NCI-H2227 (cell line): Measurements from ENCODE around the gene NEK7.

Experiments
- DNase-seq: peaks from one replicate; lab custom pipeline; 2025; ENCODE audit not compliant: unreplicated experiment; lab: John Stamatoyannopoulos, UW

NEK7 gene

GRCh38 chr1:198333744-198334143, 176.9 kb downstream of the NEK7 start:
- no peak for DNase-seq

GRCh38 chr1:198335663-198336062, 178.9 kb downstream of the NEK7 start:
- no peak for DNase-seq

DNA sequence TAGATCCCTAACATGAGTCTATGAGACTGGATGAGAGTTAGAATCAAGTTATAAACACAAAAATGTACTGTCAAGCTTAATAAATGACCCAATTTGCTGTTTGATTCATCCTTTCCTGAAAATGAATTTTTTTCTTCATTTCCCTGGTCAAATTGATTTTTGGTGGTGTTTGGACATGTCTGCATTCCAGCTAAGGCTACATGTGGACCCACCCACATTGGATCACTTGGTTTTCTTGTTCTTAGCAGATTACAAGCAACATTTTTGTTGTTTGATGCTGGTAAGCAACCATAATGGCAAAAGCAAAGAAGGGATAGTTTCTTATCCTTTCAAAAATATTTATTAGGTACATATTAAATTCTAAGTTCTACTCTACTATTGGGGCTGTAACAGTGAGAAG, 181.1 kb downstream of the NEK7 start:
- no peak for DNase-seq

DNA sequence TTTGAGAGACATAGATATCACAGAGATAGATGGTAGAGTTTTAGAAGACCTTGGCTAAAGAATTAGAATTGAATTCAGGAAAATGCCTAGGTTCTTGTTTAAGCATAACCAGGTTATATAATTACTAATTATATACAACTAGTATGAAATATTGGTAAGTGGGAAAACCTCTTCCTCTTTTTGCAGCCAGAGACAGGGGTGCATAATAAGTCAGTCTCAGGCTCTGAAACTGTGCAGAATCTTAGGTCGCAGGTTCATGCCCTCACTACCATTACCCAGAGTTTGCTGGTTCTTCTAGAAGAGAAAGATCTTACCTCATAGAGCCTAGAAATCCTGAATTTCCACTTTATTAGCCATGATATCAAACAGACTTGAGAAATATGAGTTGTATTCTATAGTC, 183.3 kb downstream of the NEK7 start:
- DNase-seq: no peak

DNA sequence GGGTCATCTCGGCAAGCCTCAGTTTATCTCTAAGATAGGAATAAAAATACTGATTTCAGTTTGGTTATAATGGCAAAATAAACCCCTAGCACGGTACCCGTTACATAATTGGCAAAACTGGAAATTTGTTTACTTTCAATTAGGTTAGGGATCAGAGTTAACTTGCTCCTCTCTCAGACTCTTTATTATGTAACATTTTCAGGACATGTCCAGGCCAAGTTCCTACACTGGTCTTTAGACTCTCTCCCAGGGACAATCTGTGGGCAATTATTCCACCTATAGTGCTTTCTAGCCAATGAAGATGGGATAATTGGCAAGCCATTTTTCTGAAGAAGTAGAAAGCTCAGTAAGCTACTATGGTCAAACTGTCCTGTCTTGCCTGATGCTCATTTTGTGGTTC, 189.4 kb downstream of the NEK7 start:
- no peak for DNase-seq

DNA sequence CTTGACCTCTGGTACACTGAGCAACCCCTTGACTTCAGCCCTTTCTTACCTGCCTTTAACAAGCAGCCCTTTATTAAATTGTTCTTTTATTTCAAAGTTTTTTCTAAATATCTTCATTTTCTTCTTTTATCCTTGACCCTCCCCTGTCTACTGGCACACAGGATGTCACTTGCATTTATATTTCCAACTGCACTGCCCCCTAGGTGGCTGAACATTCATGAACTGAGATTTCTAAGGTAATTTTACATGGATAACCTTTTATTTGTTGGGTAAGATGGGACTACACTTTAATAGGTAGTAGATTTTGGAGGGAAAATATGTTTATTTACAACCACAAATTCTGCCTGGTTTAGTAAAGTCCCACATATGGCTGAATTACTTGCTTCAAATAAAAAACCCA, 193.7 kb downstream of the NEK7 start:
- no peak for DNase-seq

GRCh38 chr1:198352975-198353695, 196.3 kb downstream of the NEK7 start:
- DNase-seq: no peak

GRCh38 chr1:198357937-198358336, 201.1 kb downstream of the NEK7 start:
- DNase-seq: no peak

- no peak for DNase-seq
Observed at GRCh38 chr1:198359024-198359653, 202.3 kb downstream of the NEK7 start.

DNA sequence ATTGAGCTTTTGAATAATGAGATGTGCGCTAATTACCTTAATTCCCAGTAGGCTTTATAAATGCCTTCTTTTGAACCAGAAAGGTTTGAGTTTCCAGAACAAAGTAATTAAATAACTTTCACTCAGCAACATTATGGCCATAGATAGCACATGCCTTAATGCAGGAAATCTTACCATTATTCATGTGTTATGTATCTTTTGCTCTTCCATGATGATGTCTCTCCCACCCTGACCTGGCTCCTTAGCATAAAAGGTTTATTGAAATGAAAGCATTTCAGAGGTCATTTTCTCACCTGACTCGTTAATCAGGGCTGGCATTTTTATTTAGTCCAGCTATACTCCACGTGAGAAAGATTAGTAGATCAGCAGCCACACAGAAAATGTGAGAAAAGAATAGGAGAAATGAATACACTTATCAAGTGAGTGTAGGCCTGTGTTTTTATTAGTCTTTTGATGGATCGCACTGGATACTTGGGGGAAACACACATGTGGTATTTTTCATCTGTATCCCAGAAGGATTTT, 203.5 kb downstream of the NEK7 start:
- no peak for DNase-seq

DNA sequence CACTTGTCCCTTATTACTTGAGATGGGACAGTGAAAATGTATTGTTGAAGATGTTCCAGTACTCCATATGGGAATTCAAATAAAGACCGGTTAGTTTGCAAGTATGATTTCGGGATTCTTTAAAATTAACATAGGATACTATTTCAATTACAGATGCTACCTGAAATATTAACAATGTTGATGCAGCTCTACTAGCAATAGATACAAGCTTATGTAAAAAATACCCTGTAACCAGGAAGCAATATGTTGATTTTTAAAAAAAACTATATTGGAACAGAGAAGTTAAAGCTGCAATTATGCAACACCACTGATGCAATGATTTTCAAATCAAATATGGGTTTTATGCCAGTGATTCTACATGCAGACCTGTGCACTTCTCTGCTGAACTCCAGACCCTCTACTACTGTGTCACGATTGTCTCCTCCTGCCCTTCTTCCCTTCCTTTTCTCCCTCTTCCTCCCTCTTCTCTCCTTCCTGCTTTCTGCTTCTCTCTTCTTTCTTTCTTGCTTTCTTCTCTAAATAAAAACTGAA, 204.5 kb downstream of the NEK7 start:
- DNase-seq: no peak

- DNase-seq: no peak
Observed at GRCh38 chr1:198363625-198364151, 206.9 kb downstream of the NEK7 start.

GRCh38 chr1:198364471-198364870, 207.7 kb downstream of the NEK7 start:
- DNase-seq: no peak

DNA sequence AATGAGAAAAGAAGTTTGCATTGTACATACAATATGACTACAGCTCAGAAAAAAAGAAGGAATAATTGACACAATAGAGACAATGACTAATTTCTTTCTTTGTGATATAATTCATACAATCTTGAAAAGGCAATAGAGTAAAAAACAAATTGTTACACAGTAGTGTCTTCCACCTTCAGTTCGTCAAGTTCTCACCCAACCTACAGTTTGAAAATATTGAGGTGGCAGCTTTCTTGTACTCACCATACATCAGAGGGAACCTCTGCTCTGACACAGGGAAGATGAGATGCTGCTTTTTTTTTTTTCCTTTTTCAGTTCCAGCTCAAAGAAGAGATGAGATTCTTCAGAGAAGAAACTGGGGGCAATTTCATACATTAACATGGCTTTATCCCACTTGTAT, 210.5 kb downstream of the NEK7 start:
- no peak for DNase-seq

GRCh38 chr1:198370996-198371395, 214.2 kb downstream of the NEK7 start:
- DNase-seq: no peak
